GM23338 (cell line): ENCODE results near the gene TPST1. TPM values are rescaled to one million over a fixed set of nuclear protein-coding genes. Genes with fewer than 3 reads are reported as not detected.

Source experiments
- ATAC-seq: fragments of 200-7000 bp; cut with Tn5 transposase; 3 replicates; pipeline ENCODE4 v1.9.1; 2020
- DNase-seq: peaks from one replicate; pipeline ENCODE4 v3.0.0-alpha.2; 2015; ENCODE audit warnings: low spot score
- H2AFZ ChIP-seq: fragments of 200-600 bp; sonication (generic); 2 replicates; pipeline ENCODE4 v1.8.0; 2016; ENCODE audit warnings: antibody characterized with exemption, mild to moderate bottlenecking, moderate library complexity
- H3F3A ChIP-seq: fragments of 200-600 bp; sonication (generic); replicated peaks from 2 replicates; pipeline ENCODE4 v1.8.0; 2017; ENCODE audit warnings: antibody characterized with exemption, mixed run types, low read depth
- H3K27ac ChIP-seq: fragments of 200-600 bp; sonication (generic); 2 replicates; pipeline ENCODE4 v1.6.1; 2016; ENCODE audit warnings: low read depth
- H3K27me3 ChIP-seq: fragments of 200-600 bp; sonication (generic); 2 replicates; pipeline ENCODE4 v1.8.0; 2016; ENCODE audit warnings: mild to moderate bottlenecking, mixed run types, moderate library complexity; ENCODE audit not compliant: insufficient read depth
- H3K36me3 ChIP-seq: fragments of 200-600 bp; sonication (generic); 2 replicates; pipeline ENCODE4 v1.8.0; 2016; ENCODE audit warnings: mild to moderate bottlenecking; ENCODE audit not compliant: insufficient read depth
- H3K4me1 ChIP-seq: fragments of 200-600 bp; sonication (generic); 2 replicates; pipeline ENCODE4 v1.8.0; 2016; ENCODE audit warnings: mild to moderate bottlenecking, moderate library complexity; ENCODE audit not compliant: insufficient read depth
- H3K4me2 ChIP-seq: fragments of 200-600 bp; sonication (generic); 2 replicates; pipeline ENCODE4 v1.7.1; 2017; ENCODE audit warnings: mixed run types
- H3K4me3 ChIP-seq: fragments of 200-600 bp; sonication (generic); 2 replicates; pipeline ENCODE4 v1.6.1; 2016; ENCODE audit warnings: mixed run types
- H3K79me2 ChIP-seq: fragments of 200-600 bp; sonication (generic); replicated peaks from 2 replicates; pipeline ENCODE4 v1.8.0; 2017; ENCODE audit warnings: mild to moderate bottlenecking; ENCODE audit not compliant: insufficient read depth
- H3K9me2 ChIP-seq: fragments of 200-600 bp; sonication (generic); 2 replicates; pipeline ENCODE4 v1.8.0; 2017; ENCODE audit not compliant: insufficient read depth
- H4K20me1 ChIP-seq: fragments of 200-600 bp; sonication (generic); replicated peaks from 2 replicates; pipeline ENCODE4 v1.8.0; 2017; ENCODE audit warnings: mild to moderate bottlenecking; ENCODE audit not compliant: insufficient read depth
- H3K27ac Mint-ChIP-seq: 2 replicates; pipeline ENCODE4 v1.8.0; 2020; ENCODE audit warnings: inconsistent platforms, mild to moderate bottlenecking, moderate library complexity, mixed read lengths
- H3K27me3 Mint-ChIP-seq: 3 replicates; pipeline ENCODE4 v1.8.0; 2022; ENCODE audit warnings: low read depth, mild to moderate bottlenecking, moderate library complexity, mixed read lengths, inconsistent platforms; ENCODE audit not compliant: insufficient read depth, poor library complexity
- H3K36me3 Mint-ChIP-seq: 3 replicates; pipeline ENCODE4 v1.8.0; 2021; ENCODE audit warnings: low read depth, mild to moderate bottlenecking, inconsistent platforms, moderate library complexity, mixed read lengths
- H3K4me1 Mint-ChIP-seq: 3 replicates; pipeline ENCODE4 v1.8.0; 2020; ENCODE audit warnings: mild to moderate bottlenecking, inconsistent platforms, mixed read lengths
- H3K4me3 Mint-ChIP-seq: 3 replicates; pipeline ENCODE4 v1.8.0; 2021; ENCODE audit warnings: moderate library complexity, mild to moderate bottlenecking, inconsistent platforms, mixed read lengths
- H3K9me3 Mint-ChIP-seq: 3 replicates; pipeline ENCODE4 v1.8.0; 2020; ENCODE audit warnings: moderate library complexity, mild to moderate bottlenecking, inconsistent platforms, mixed read lengths
- CREB1 ChIP-seq: fragments of 250-450 bp; sonication (Bioruptor Pico); IDR thresholded peaks from 2 replicates; pipeline ENCODE4 v1.5.0; 2020; ENCODE audit warnings: low read depth, mild to moderate bottlenecking, moderate library complexity
- EZH2 ChIP-seq: fragments of 200-600 bp; sonication (generic); IDR thresholded peaks from one replicate; pipeline ENCODE4 v1.8.0; 2017; ENCODE audit warnings: antibody characterized with exemption, mild to moderate bottlenecking, low read depth; ENCODE audit not compliant: unreplicated experiment
- EZH2phosphoT487 ChIP-seq: fragments of 200-600 bp; sonication (generic); IDR thresholded peaks from one replicate; pipeline ENCODE4 v1.8.1; 2018; ENCODE audit warnings: antibody characterized with exemption; ENCODE audit not compliant: unreplicated experiment
- JUNB ChIP-seq: IDR thresholded peaks from one replicate; pipeline ENCODE4 v1.6.1; 2016; ENCODE audit warnings: antibody characterized with exemption; ENCODE audit not compliant: unreplicated experiment
- NANOG ChIP-seq: IDR thresholded peaks from 2 replicates; pipeline ENCODE4 v1.6.1; 2016; ENCODE audit warnings: antibody characterized with exemption, borderline replicate concordance
- POLR2AphosphoS5 ChIP-seq: IDR thresholded peaks from 2 replicates; pipeline ENCODE4 v1.6.1; 2016; ENCODE audit warnings: antibody characterized with exemption, low read depth
- STAT1 ChIP-seq: IDR thresholded peaks from one replicate; pipeline ENCODE4 v1.6.1; 2016; ENCODE audit warnings: antibody characterized with exemption; ENCODE audit not compliant: unreplicated experiment
- ZNF114 ChIP-seq: fragments of 250-450 bp; sonication (Bioruptor Pico); IDR thresholded peaks from 2 replicates; pipeline ENCODE4 v1.5.0; 2020; ENCODE audit warnings: mild to moderate bottlenecking, moderate library complexity
- ZNF331 ChIP-seq: fragments of 250-450 bp; sonication (Bioruptor Pico); IDR thresholded peaks from 2 replicates; pipeline ENCODE4 v1.5.0; 2020; ENCODE audit warnings: low read depth, mild to moderate bottlenecking, moderate library complexity
- polyA plus RNA-seq: library from polyadenylated mRNA; unstranded; fragments of >200 nt; fragmentation: Nextera tagmentation; extraction: Ambion mirVana; gene quantifications from 2 replicates; pipeline ENCODE4 v1.2.1, GENCODE V29; 2016
- total RNA-seq: library from RNA; depleted of rRNA; stranded (reverse); fragments of >200 nt; shearing (Covaris generic); gene quantifications from 2 replicates; pipeline ENCODE4 v1.2.3, GENCODE V29; 2014
- TF ChIP-seq, protein P1 (sequence below): IDR thresholded peaks from 2 replicates; pipeline ENCODE4 v1.6.1; 2016; ENCODE audit warnings: antibody characterized with exemption
- TF ChIP-seq, protein P2 (sequence below), 2 experiments: fragments of 200-600 bp in 1 of 2; sonication (generic) in 1 of 2; conservative IDR thresholded peaks; 2 replicates each; pipeline versions ENCODE4 v1.5.1 to v1.6.1; 2016 to 2017; ENCODE audit warnings: antibody characterized with exemption in 2 of 2, low read depth in 2 of 2, mild to moderate bottlenecking in 2 of 2, moderate library complexity in 1 of 2
- TF ChIP-seq, protein P3 (sequence below): IDR thresholded peaks from one replicate; pipeline ENCODE4 v1.6.1; 2018; ENCODE audit warnings: antibody characterized with exemption; ENCODE audit not compliant: unreplicated experiment
- TF ChIP-seq, protein P4 (sequence below): fragments of 250-450 bp; sonication (Bioruptor Pico); IDR thresholded peaks from 2 replicates; pipeline ENCODE4 v1.5.0; 2020; ENCODE audit warnings: mild to moderate bottlenecking, moderate library complexity

Gene TPST1
- total and polyA plus RNA-seq, 2 experiments from 2014 or later: 10.7 to 19.2 TPM

DNA sequence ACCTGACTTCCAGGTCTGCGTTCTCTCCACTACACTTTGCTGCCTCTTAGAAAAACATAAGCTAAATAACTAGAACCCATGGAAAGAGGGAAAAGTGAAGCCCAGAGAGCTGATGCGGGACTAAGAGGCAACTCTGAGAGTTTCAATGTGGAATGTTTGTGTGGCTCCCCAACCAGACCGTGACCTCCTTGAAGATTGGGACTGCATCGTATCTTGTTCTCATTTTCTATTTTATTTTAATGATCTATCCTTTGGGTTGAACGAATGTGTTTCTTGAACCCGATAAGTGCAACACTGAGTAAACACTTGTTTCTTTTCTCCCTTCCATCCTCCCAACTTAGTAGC is 77.4 kb downstream of the TPST1 start:
- Histone ChIP-seq H3K4me1 (no peaks in the 10 kb centered on the region; the same call in 1 of the 2 replicates), H3K36me3 (no peaks in the 10 kb centered on the region), H4K20me1 (peaks cover 4% of the 10 kb centered on the region; the same call in 1 of the 2 replicates), H3K79me2 (peaks cover 29% of the 10 kb centered on the region), H3K4me2 (no peak overlapping the region), H3K27ac (0 out of 2 replicates have a peak overlapping the region, but pooled peaks have one; percentile 17), H2AFZ (no peak overlapping the region), H3F3A (no peaks in the 10 kb centered on the region), H3K4me3 (no peak overlapping the region), H3K9me2 (no peaks in the 10 kb centered on the region), H3K27me3 (no peaks in the 10 kb centered on the region)
- Mint-ChIP-seq H3K4me3 (no peak overlapping the region), H3K4me1 (peaks cover 8% of the 10 kb centered on the region), H3K27me3 (peaks cover 1% of the 10 kb centered on the region), H3K36me3 (peaks cover 3% of the 10 kb centered on the region; the same call in 2 of the 3 replicates), H3K27ac (peak overlapping the region; percentile 53; the same call in 1 of the 2 replicates), H3K9me3 (peaks cover 2% of the 10 kb centered on the region; the same call in 2 of the 3 replicates)
- DNase-seq (no peak), ATAC-seq (no peak)
- TF ChIP-seq, protein P1, sequence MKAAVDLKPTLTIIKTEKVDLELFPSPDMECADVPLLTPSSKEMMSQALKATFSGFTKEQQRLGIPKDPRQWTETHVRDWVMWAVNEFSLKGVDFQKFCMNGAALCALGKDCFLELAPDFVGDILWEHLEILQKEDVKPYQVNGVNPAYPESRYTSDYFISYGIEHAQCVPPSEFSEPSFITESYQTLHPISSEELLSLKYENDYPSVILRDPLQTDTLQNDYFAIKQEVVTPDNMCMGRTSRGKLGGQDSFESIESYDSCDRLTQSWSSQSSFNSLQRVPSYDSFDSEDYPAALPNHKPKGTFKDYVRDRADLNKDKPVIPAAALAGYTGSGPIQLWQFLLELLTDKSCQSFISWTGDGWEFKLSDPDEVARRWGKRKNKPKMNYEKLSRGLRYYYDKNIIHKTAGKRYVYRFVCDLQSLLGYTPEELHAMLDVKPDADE: no peak
- no peak for TF ChIP-seq STAT1
- TF ChIP-seq, protein P2, sequence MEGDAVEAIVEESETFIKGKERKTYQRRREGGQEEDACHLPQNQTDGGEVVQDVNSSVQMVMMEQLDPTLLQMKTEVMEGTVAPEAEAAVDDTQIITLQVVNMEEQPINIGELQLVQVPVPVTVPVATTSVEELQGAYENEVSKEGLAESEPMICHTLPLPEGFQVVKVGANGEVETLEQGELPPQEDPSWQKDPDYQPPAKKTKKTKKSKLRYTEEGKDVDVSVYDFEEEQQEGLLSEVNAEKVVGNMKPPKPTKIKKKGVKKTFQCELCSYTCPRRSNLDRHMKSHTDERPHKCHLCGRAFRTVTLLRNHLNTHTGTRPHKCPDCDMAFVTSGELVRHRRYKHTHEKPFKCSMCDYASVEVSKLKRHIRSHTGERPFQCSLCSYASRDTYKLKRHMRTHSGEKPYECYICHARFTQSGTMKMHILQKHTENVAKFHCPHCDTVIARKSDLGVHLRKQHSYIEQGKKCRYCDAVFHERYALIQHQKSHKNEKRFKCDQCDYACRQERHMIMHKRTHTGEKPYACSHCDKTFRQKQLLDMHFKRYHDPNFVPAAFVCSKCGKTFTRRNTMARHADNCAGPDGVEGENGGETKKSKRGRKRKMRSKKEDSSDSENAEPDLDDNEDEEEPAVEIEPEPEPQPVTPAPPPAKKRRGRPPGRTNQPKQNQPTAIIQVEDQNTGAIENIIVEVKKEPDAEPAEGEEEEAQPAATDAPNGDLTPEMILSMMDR (conservative IDR thresholded peaks at IDR 0.05; ENCODE audit: low read depth in 2 of 2): no peak
- TF ChIP-seq POLR2AphosphoS5: no peak
- TF ChIP-seq JUNB: no peak
- no peak for TF ChIP-seq EZH2phosphoT487
- TF ChIP-seq, protein P3, sequence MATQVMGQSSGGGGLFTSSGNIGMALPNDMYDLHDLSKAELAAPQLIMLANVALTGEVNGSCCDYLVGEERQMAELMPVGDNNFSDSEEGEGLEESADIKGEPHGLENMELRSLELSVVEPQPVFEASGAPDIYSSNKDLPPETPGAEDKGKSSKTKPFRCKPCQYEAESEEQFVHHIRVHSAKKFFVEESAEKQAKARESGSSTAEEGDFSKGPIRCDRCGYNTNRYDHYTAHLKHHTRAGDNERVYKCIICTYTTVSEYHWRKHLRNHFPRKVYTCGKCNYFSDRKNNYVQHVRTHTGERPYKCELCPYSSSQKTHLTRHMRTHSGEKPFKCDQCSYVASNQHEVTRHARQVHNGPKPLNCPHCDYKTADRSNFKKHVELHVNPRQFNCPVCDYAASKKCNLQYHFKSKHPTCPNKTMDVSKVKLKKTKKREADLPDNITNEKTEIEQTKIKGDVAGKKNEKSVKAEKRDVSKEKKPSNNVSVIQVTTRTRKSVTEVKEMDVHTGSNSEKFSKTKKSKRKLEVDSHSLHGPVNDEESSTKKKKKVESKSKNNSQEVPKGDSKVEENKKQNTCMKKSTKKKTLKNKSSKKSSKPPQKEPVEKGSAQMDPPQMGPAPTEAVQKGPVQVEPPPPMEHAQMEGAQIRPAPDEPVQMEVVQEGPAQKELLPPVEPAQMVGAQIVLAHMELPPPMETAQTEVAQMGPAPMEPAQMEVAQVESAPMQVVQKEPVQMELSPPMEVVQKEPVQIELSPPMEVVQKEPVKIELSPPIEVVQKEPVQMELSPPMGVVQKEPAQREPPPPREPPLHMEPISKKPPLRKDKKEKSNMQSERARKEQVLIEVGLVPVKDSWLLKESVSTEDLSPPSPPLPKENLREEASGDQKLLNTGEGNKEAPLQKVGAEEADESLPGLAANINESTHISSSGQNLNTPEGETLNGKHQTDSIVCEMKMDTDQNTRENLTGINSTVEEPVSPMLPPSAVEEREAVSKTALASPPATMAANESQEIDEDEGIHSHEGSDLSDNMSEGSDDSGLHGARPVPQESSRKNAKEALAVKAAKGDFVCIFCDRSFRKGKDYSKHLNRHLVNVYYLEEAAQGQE: no peak
- TF ChIP-seq EZH2: no peak
- no peak for TF ChIP-seq CREB1 (CRISPR knock-in tag)
- no peak for TF ChIP-seq NANOG
- TF ChIP-seq, protein P4, sequence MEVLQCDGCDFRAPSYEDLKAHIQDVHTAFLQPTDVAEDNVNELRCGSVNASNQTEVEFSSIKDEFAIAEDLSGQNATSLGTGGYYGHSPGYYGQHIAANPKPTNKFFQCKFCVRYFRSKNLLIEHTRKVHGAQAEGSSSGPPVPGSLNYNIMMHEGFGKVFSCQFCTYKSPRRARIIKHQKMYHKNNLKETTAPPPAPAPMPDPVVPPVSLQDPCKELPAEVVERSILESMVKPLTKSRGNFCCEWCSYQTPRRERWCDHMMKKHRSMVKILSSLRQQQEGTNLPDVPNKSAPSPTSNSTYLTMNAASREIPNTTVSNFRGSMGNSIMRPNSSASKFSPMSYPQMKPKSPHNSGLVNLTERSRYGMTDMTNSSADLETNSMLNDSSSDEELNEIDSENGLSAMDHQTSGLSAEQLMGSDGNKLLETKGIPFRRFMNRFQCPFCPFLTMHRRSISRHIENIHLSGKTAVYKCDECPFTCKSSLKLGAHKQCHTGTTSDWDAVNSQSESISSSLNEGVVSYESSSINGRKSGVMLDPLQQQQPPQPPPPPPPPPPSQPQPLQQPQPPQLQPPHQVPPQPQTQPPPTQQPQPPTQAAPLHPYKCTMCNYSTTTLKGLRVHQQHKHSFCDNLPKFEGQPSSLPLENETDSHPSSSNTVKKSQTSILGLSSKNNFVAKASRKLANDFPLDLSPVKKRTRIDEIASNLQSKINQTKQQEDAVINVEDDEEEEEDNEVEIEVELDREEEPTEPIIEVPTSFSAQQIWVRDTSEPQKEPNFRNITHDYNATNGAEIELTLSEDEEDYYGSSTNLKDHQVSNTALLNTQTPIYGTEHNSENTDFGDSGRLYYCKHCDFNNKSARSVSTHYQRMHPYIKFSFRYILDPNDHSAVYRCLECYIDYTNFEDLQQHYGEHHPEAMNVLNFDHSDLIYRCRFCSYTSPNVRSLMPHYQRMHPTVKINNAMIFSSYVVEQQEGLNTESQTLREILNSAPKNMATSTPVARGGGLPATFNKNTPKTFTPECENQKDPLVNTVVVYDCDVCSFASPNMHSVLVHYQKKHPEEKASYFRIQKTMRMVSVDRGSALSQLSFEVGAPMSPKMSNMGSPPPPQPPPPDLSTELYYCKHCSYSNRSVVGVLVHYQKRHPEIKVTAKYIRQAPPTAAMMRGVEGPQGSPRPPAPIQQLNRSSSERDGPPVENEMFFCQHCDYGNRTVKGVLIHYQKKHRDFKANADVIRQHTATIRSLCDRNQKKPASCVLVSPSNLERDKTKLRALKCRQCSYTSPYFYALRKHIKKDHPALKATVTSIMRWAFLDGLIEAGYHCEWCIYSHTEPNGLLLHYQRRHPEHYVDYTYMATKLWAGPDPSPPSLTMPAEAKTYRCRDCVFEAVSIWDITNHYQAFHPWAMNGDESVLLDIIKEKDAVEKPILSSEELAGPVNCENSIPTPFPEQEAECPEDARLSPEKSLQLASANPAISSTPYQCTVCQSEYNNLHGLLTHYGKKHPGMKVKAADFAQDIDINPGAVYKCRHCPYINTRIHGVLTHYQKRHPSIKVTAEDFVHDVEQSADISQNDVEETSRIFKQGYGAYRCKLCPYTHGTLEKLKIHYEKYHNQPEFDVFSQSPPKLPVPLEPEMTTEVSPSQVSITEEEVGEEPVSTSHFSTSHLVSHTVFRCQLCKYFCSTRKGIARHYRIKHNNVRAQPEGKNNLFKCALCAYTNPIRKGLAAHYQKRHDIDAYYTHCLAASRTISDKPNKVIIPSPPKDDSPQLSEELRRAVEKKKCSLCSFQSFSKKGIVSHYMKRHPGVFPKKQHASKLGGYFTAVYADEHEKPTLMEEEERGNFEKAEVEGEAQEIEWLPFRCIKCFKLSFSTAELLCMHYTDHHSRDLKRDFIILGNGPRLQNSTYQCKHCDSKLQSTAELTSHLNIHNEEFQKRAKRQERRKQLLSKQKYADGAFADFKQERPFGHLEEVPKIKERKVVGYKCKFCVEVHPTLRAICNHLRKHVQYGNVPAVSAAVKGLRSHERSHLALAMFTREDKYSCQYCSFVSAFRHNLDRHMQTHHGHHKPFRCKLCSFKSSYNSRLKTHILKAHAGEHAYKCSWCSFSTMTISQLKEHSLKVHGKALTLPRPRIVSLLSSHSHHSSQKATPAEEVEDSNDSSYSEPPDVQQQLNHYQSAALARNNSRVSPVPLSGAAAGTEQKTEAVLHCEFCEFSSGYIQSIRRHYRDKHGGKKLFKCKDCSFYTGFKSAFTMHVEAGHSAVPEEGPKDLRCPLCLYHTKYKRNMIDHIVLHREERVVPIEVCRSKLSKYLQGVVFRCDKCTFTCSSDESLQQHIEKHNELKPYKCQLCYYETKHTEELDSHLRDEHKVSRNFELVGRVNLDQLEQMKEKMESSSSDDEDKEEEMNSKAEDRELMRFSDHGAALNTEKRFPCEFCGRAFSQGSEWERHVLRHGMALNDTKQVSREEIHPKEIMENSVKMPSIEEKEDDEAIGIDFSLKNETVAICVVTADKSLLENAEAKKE (CRISPR knock-in tag): no peak
- no peak for TF ChIP-seq ZNF114 (CRISPR knock-in tag)
- TF ChIP-seq ZNF331 (CRISPR knock-in tag): no peak
